K562 (cell line): ENCODE results near the gene PAQR8. TPM values are rescaled to one million over a fixed set of nuclear protein-coding genes. Genes with fewer than 3 reads are reported as not detected.

Experiments
- ATAC-seq: fragments of 200-7000 bp; cut with Tn5 transposase; 3 replicates; pipeline ENCODE4 v1.9.1; 2020; ENCODE audit warnings: moderate library complexity
- BruUV-seq: library from RNA; stranded (reverse); fragments of 400-500 nt; replicated peaks from 2 replicates; lab custom pipeline; 2021; lab: Mats Ljungman, UMichigan
- CTCF ChIA-PET: fragments of 300-600 bp; formaldehyde crosslinking; extraction: SDS; loops from one replicate; lab custom pipeline; 2021; ENCODE audit warnings: low intra/inter-chr PET ratio; lab: Yijun Ruan, JAX
- POLR2A ChIA-PET: fragments of 300-600, 350-650 bp; sonication (Branson Sonifier 250); formaldehyde crosslinking; extraction: SDS; loops from one replicate; lab custom pipeline; 2021; ENCODE audit warnings: antibody characterized with exemption, inconsistent platforms; lab: Yijun Ruan, JAX
- DNase-seq, 4 experiments: peaks; one replicate each; pipeline versions ENCODE4 v3.0.0 to v3.0.0-alpha.2; 2011 to 2018; ENCODE audit warnings: low spot score in 3 of 4, mixed read lengths in 3 of 4; ENCODE audit errors: extremely low read depth in 1 of 4
- FAIRE-seq: peaks from 2 replicates; lab custom pipeline; 2011; peaks lifted over from hg19 to GRCh38; lab: Jason Lieb, UNC
- H2AFZ ChIP-seq: 2 replicates; pipeline ENCODE4 v1.6.0; 2011; ENCODE audit warnings: low read depth, low read length, control low read depth, inconsistent platforms
- H3K27ac ChIP-seq: fragments of 200-600 bp; 3 replicates; pipeline ENCODE4 v1.8.0; 2011; ENCODE audit warnings: low read depth, mild to moderate bottlenecking, control low read depth, inconsistent platforms, low read length, moderate library complexity, mixed read lengths; ENCODE audit errors: extremely low read depth
- H3K27me3 ChIP-seq, 2 experiments: fragments of 300-600 bp in 1 of 2; 2 replicates in 1 of 2; 3 replicates in 1 of 2; pipeline versions ENCODE4 v1.6.0 to v1.8.0; 2011; ENCODE audit warnings: inconsistent platforms in 2 of 2, low read length in 2 of 2, mild to moderate bottlenecking in 1 of 2, mixed read lengths in 1 of 2, moderate library complexity in 1 of 2; ENCODE audit not compliant: control insufficient read depth in 2 of 2, insufficient read depth in 2 of 2
- H3K36me3 ChIP-seq: fragments of 300-600 bp; 3 replicates; pipeline ENCODE4 v1.8.0; 2011; ENCODE audit warnings: mild to moderate bottlenecking, low read length, inconsistent platforms; ENCODE audit not compliant: control insufficient read depth, insufficient read depth
- H3K4me1 ChIP-seq, 2 experiments: fragments of 200-600 bp in 1 of 2; replicated peaks in 1 of 2; 2 replicates in 1 of 2; 3 replicates in 1 of 2; pipeline versions ENCODE4 v1.5.1 to v1.8.0; 2011; ENCODE audit warnings: inconsistent platforms in 2 of 2, low read length in 2 of 2, mild to moderate bottlenecking in 1 of 2, mixed read lengths in 1 of 2, moderate library complexity in 1 of 2; ENCODE audit not compliant: control insufficient read depth in 2 of 2, insufficient read depth in 2 of 2
- H3K4me2 ChIP-seq: 2 replicates; pipeline ENCODE4 v1.6.1; 2011; ENCODE audit warnings: low read length, control low read depth, inconsistent platforms, mixed read lengths; ENCODE audit not compliant: insufficient read depth
- H3K4me3 ChIP-seq: fragments of 200-600 bp; sonication (generic), shearing (Covaris generic); 2 replicates; pipeline ENCODE4 v1.5.1; 2016; ENCODE audit warnings: control low read depth, inconsistent platforms
- H3K79me2 ChIP-seq: fragments of 200-600 bp; 3 replicates; pipeline ENCODE4 v1.8.0; 2011; ENCODE audit warnings: low read length, inconsistent platforms; ENCODE audit not compliant: control insufficient read depth, insufficient read depth
- H3K9ac ChIP-seq, 2 experiments: 2 replicates each; pipeline versions ENCODE4 v1.6.0 to v1.6.1; 2011; ENCODE audit warnings: low read depth in 2 of 2, low read length in 2 of 2, control low read depth in 1 of 2, inconsistent platforms in 1 of 2, mild to moderate bottlenecking in 1 of 2, mixed read lengths in 1 of 2; ENCODE audit not compliant: insufficient read depth in 1 of 2
- H3K9me1 ChIP-seq: one replicate; pipeline ENCODE4 v1.6.0; 2011; ENCODE audit warnings: inconsistent platforms, mild to moderate bottlenecking, low read length, moderate library complexity; ENCODE audit not compliant: control insufficient read depth, insufficient read depth
- H3K9me3 ChIP-seq: replicated peaks from 2 replicates; pipeline ENCODE4 v1.5.1; 2011; ENCODE audit warnings: low read depth, low read length, inconsistent platforms; ENCODE audit not compliant: control insufficient read depth, insufficient read depth
- H4K20me1 ChIP-seq: replicated peaks from 2 replicates; pipeline ENCODE4 v1.6.1; 2011; ENCODE audit warnings: low read length, inconsistent platforms, mixed read lengths; ENCODE audit not compliant: control insufficient read depth, insufficient read depth
- CXXC5 ChIP-seq: fragments of 250-450 bp; sonication (Bioruptor Pico); IDR thresholded peaks from 2 replicates; pipeline ENCODE4 v1.8.0; 2022; ENCODE audit warnings: inconsistent platforms, mild to moderate bottlenecking, moderate library complexity
- MEIS2 ChIP-seq: fragments of 450-650 bp; IDR thresholded peaks from 2 replicates; pipeline ENCODE4 v1.6.1; 2014; ENCODE audit warnings: mild to moderate bottlenecking; ENCODE audit not compliant: partially characterized antibody
- PBX2 ChIP-seq, 2 experiments: IDR thresholded peaks in 1 of 2; conservative IDR thresholded peaks in 1 of 2; 2 replicates each; pipeline ENCODE4 v1.6.1; 2016; ENCODE audit warnings: low read depth in 2 of 2, mild to moderate bottlenecking in 1 of 2, missing compliant biosample characterization in 1 of 2, missing genetic modification characterization in 1 of 2, moderate library complexity in 1 of 2
- PRMT5 ChIP-seq: sonication (generic); formaldehyde crosslinking; IDR thresholded peaks from 2 replicates; pipeline ENCODE4 v1.5.0; 2020; ENCODE audit warnings: missing genetic modification reagents
- ZNF79 ChIP-seq: fragments of 250-450 bp; sonication (Bioruptor Pico); IDR thresholded peaks from 2 replicates; pipeline ENCODE4 v1.4.0; 2020; ENCODE audit warnings: low read depth, mild to moderate bottlenecking, moderate library complexity
- in situ Hi-C: fragments of 300-500 bp; cut with MboI; formaldehyde crosslinking; loops from 4 replicates; pipeline ENCODE4 v1.15.0; 2018; ENCODE audit warnings: inconsistent platforms, mixed read lengths
- intact Hi-C: fragments of 100-400 bp; cut with micrococcal nuclease; formaldehyde crosslinking; loops from 2 replicates; pipeline ENCODE4 v1.14.2; 2022
- polyA plus RNA-seq, 8 experiments: library from polyadenylated mRNA; depleted of rRNA in 4 of 8; stranded (reverse) in 5 of 8; unstranded in 3 of 8; fragments of >200 nt; fragmentation: Nextera tagmentation in 2 of 8; fragmentation: Illumina TruSeq in 1 of 8; extraction: Ambion mirVana in 2 of 8; extraction: Trizol in 1 of 8; gene quantifications; 2 replicates each; pipeline versions ENCODE4 v1.2.1 to v1.2.3, GENCODE V29; 2011 to 2014; ENCODE audit warnings: inconsistent platforms in 1 of 8, missing spikeins in 1 of 8
- total RNA-seq, 7 experiments: library from RNA; depleted of rRNA in 6 of 7; stranded (reverse); fragments of >200 nt in 6 of 7; fragmentation: Illumina TruSeq in 2 of 7; extraction: Trizol in 2 of 7; gene quantifications; 2 replicates each; pipeline versions ENCODE4 v1.2.1 to v1.2.3, GENCODE V29; 2011 to 2021; ENCODE audit warnings: low replicate concordance in 1 of 7

PAQR8 gene
- total and polyA plus RNA-seq, 9 of the 15 experiments (the other 6 are each of a cell fraction or from before 2014, with no cell fraction given): 1.4 to 10.2 (median 3.5) TPM

GRCh38 chr6:52340603-52340880, 21.4 kb upstream of the PAQR8 start:
- TF ChIP-seq PRMT5 (no peak), MEIS2 (peak; percentile 43), PBX2 (CRISPR knock-in tag; IDR thresholded peaks at IDR 0.05; ENCODE audit: low read depth) (no peak), PBX2 (tag; conservative IDR thresholded peaks at IDR 0.05; ENCODE audit: low read depth) (peak; percentile 47), CXXC5 (CRISPR knock-in tag) (no peak), ZNF79 (CRISPR knock-in tag) (no peak)
- Histone ChIP-seq H2AFZ (peak overlapping the region; percentile 29; the same call in 1 of the 2 replicates), H3K27ac (no peak overlapping the region), H3K4me1 (peaks cover 0 to 36% of the 10 kb centered on the region in 2 experiments; a peak in 4 of 5 replicates), H4K20me1 (no peaks in the 10 kb centered on the region), H3K4me3 (no peak overlapping the region), H3K9me3 (no peaks in the 10 kb centered on the region), H3K9me1 (peaks cover 3% of the 10 kb centered on the region), H3K36me3 (no peaks in the 10 kb centered on the region), H3K79me2 (no peaks in the 10 kb centered on the region), H3K4me2 (no peak overlapping the region), H3K27me3 (no peaks in the 10 kb centered on the region), H3K9ac (no peak overlapping the region)
- intact Hi-C loops (no loop called here), in situ Hi-C loops (no loop called here)
- no peak for ATAC-seq
- no TSS peak for BruUV-seq
- DNase-seq: no peak
- CTCF ChIA-PET: no interaction called here
- POLR2A ChIA-PET: interaction anchor here (0.8 to 1.1 kb wide), 2 partner anchors 10 to 16 kb away, joined by 3 read pairs; no protein-coding TSS in a partner anchor
- FAIRE-seq: no peak
